Measurements from ENCODE around the gene FRY.
A peak's percentile ranks its signal among the peaks of the same experiment; 100 is the strongest.

GRCh38 chr13:32001154-32001768 lies 30.3 kb upstream of the FRY start:
- TF ChIP-seq CTCF (conservative IDR thresholded peaks at IDR 0.05; ENCODE audit: low read depth, low read length) = peak; percentile 61
- no peak for TF ChIP-seq EZH2 (IDR thresholded peaks at IDR 0.05; ENCODE audit: low read length, unreplicated experiment)

All from PC-3 (cell line).